HepG2 (cell line): ENCODE data around the gene ZNF90. TPM values are rescaled to one million over a fixed set of nuclear protein-coding genes. Genes with fewer than 3 reads are reported as not detected.

Experiments
- DDIT3 ChIP-seq: sonication (generic); formaldehyde crosslinking; IDR thresholded peaks from 2 replicates; pipeline ENCODE4 v1.4.0; 2020; ENCODE audit warnings: mild to moderate bottlenecking, missing genetic modification reagents
- ETV6 ChIP-seq: sonication (generic); formaldehyde crosslinking; conservative IDR thresholded peaks from 2 replicates; pipeline ENCODE4 v1.4.0; 2020; ENCODE audit warnings: missing genetic modification reagents
- FOXJ3 ChIP-seq: sonication (generic); formaldehyde crosslinking; IDR thresholded peaks from 2 replicates; pipeline ENCODE4 v1.4.0; 2020; ENCODE audit warnings: missing genetic modification reagents, mild to moderate bottlenecking, borderline replicate concordance
- HIVEP1 ChIP-seq: sonication (generic); formaldehyde crosslinking; IDR thresholded peaks from 2 replicates; pipeline ENCODE4 v1.4.0; 2020; ENCODE audit warnings: mild to moderate bottlenecking, missing genetic modification reagents
- HNRNPUL1 ChIP-seq: fragments of 200-400 bp; formaldehyde crosslinking; IDR thresholded peaks from 2 replicates; pipeline ENCODE4 v1.6.1; 2017; ENCODE audit warnings: low read depth, mild to moderate bottlenecking, low read length, moderate library complexity
- HOXA3 ChIP-seq: sonication (generic); formaldehyde crosslinking; IDR thresholded peaks from 2 replicates; pipeline ENCODE4 v1.5.0; 2020; ENCODE audit warnings: missing genetic modification reagents
- REPIN1 ChIP-seq: sonication (generic); formaldehyde crosslinking; IDR thresholded peaks from 2 replicates; pipeline ENCODE4 v1.8.0; 2022; ENCODE audit warnings: missing genetic modification reagents, low read depth, mild to moderate bottlenecking, borderline replicate concordance
- YY1 ChIP-seq: IDR thresholded peaks from 2 replicates; pipeline ENCODE4 v1.6.1; 2011; ENCODE audit warnings: low read length, low read depth, moderate library complexity, mild to moderate bottlenecking; ENCODE audit not compliant: insufficient read depth, insufficient replicate concordance
- ZNF143 ChIP-seq: sonication (generic); formaldehyde crosslinking; IDR thresholded peaks from 2 replicates; pipeline ENCODE4 v1.4.0; 2020; ENCODE audit warnings: missing genetic modification reagents
- ZNF33B ChIP-seq: sonication (generic); formaldehyde crosslinking; IDR thresholded peaks from 2 replicates; pipeline ENCODE4 v1.5.1; 2020; ENCODE audit warnings: mild to moderate bottlenecking, missing genetic modification reagents
- ZNF598 ChIP-seq: sonication (generic); formaldehyde crosslinking; IDR thresholded peaks from 2 replicates; pipeline ENCODE4 v1.5.1; 2020; ENCODE audit warnings: mild to moderate bottlenecking, missing genetic modification reagents, borderline replicate concordance
- polyA plus RNA-seq, 8 experiments: library from polyadenylated mRNA; depleted of rRNA in 3 of 8; stranded (reverse) in 7 of 8; unstranded in 1 of 8; fragments of >200 nt; fragmentation: Illumina TruSeq in 4 of 8; extraction: Trizol in 4 of 8; gene quantifications; 2 replicates each; pipeline versions ENCODE4 v1.2.1 to v1.2.3, GENCODE V29; 2011 to 2016; ENCODE audit warnings: low read depth in 4 of 8, missing spikeins in 1 of 8, mixed read lengths in 1 of 8; ENCODE audit not compliant: insufficient read depth in 1 of 8
- total RNA-seq, 5 experiments: library from RNA; depleted of rRNA; stranded (reverse); fragments of >200 nt; fragmentation: Illumina TruSeq; extraction: Trizol; gene quantifications; 2 replicates each; pipeline ENCODE4 v1.2.3, GENCODE V29; 2016; ENCODE audit warnings: low read depth in 1 of 5
- TF ChIP-seq, protein P1 (sequence below): IDR thresholded peaks from 2 replicates; pipeline ENCODE4 v1.6.1; 2016; ENCODE audit warnings: missing compliant biosample characterization, missing genetic modification reagents, borderline replicate concordance
- TF ChIP-seq, protein P2 (sequence below): sonication (generic); formaldehyde crosslinking; IDR thresholded peaks from 2 replicates; pipeline ENCODE4 v1.5.1; 2020; ENCODE audit warnings: mild to moderate bottlenecking, moderate library complexity, missing genetic modification reagents
- TF ChIP-seq, protein P3 (sequence below): sonication (generic); formaldehyde crosslinking; IDR thresholded peaks from 2 replicates; pipeline ENCODE4 v1.4.0; 2020; ENCODE audit warnings: missing genetic modification reagents
- TF ChIP-seq, protein P4 (sequence below): sonication (generic); formaldehyde crosslinking; IDR thresholded peaks from 2 replicates; pipeline ENCODE4 v1.5.1; 2020; ENCODE audit warnings: mild to moderate bottlenecking, missing genetic modification reagents, moderate library complexity
- TF ChIP-seq, protein P5 (sequence below): sonication (generic); formaldehyde crosslinking; IDR thresholded peaks from 2 replicates; pipeline ENCODE4 v1.5.0; 2020; ENCODE audit warnings: missing genetic modification reagents

Gene ZNF90
- total and polyA plus RNA-seq, 2 of the 13 experiments (the other 11 are each of a cell fraction or from before 2014, with no cell fraction given): 2.1 to 3.8 TPM

DNA sequence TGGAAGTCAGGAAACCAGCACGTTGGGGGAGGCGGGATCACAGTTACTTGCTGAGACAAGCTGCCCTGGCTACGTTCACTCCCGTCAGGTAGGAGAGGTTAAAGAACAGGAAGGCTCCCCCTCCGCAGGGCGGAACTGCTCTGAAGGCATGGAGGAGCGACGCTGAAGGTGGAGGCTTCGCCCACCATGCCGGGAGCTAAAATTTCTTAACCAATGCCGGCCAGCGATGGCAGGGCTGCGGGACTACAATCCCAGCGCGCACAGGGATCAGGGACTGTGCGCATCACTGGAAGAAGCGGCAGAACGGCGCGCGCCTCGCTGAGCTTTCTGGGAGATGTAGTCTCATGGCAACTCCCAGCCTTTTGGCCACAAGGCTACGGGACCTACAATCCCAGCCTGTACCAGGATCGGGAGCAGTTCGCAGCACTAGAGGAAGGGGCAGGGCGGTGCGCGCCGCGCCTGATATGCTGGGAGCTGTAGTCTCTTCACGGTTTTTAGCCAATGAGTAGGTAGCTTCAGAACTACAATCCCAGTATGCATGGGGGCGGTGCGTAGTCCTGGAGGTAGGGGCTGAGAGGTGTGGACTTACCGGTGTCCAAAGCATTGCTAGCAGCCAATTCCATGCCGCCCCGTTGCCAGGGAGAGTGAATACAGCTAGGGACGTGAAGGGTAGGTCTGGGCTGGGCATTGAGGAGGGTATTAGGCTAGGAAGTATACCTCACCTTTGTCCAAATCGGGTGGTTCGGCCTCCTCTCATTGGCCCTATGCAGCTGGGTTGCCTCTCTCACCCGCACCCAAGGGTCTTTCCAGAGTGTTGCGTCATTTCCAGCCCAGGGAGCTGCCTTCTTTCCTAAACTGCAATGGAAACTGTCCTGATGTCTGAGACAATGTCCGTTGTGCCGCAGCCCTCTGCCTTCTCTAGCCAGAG lies 25.7 kb upstream of the ZNF90 start (continued):
- no peak for TF ChIP-seq HIVEP1 (CRISPR knock-in tag)
- TF ChIP-seq, protein P1, sequence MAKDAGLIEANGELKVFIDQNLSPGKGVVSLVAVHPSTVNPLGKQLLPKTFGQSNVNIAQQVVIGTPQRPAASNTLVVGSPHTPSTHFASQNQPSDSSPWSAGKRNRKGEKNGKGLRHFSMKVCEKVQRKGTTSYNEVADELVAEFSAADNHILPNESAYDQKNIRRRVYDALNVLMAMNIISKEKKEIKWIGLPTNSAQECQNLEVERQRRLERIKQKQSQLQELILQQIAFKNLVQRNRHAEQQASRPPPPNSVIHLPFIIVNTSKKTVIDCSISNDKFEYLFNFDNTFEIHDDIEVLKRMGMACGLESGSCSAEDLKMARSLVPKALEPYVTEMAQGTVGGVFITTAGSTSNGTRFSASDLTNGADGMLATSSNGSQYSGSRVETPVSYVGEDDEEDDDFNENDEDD (CRISPR knock-in tag): peak; percentile 14; the same call in 1 of the 2 replicates
- 0 out of 2 replicates have a peak, but pooled peaks have one; percentile 7 for TF ChIP-seq REPIN1 (CRISPR knock-in tag)
- no peak for TF ChIP-seq ZNF598 (CRISPR knock-in tag)
- TF ChIP-seq, protein P2, sequence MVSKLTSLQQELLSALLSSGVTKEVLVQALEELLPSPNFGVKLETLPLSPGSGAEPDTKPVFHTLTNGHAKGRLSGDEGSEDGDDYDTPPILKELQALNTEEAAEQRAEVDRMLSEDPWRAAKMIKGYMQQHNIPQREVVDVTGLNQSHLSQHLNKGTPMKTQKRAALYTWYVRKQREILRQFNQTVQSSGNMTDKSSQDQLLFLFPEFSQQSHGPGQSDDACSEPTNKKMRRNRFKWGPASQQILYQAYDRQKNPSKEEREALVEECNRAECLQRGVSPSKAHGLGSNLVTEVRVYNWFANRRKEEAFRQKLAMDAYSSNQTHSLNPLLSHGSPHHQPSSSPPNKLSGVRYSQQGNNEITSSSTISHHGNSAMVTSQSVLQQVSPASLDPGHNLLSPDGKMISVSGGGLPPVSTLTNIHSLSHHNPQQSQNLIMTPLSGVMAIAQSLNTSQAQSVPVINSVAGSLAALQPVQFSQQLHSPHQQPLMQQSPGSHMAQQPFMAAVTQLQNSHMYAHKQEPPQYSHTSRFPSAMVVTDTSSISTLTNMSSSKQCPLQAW (CRISPR knock-in tag): peak; percentile 17; the same call in 1 of the 2 replicates
- no peak for TF ChIP-seq HNRNPUL1
- TF ChIP-seq, protein P3, sequence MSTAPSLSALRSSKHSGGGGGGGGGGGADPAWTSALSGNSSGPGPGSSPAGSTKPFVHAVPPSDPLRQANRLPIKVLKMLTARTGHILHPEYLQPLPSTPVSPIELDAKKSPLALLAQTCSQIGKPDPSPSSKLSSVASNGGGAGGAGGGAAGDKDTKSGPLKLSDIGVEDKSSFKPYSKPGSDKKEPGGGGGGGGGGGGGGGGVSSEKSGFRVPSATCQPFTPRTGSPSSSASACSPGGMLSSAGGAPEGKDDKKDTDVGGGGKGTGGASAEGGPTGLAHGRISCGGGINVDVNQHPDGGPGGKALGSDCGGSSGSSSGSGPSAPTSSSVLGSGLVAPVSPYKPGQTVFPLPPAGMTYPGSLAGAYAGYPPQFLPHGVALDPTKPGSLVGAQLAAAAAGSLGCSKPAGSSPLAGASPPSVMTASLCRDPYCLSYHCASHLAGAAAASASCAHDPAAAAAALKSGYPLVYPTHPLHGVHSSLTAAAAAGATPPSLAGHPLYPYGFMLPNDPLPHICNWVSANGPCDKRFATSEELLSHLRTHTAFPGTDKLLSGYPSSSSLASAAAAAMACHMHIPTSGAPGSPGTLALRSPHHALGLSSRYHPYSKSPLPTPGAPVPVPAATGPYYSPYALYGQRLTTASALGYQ: no peak
- no peak for TF ChIP-seq FOXJ3
- peak; percentile 94 for TF ChIP-seq ZNF143
- TF ChIP-seq, protein P4, sequence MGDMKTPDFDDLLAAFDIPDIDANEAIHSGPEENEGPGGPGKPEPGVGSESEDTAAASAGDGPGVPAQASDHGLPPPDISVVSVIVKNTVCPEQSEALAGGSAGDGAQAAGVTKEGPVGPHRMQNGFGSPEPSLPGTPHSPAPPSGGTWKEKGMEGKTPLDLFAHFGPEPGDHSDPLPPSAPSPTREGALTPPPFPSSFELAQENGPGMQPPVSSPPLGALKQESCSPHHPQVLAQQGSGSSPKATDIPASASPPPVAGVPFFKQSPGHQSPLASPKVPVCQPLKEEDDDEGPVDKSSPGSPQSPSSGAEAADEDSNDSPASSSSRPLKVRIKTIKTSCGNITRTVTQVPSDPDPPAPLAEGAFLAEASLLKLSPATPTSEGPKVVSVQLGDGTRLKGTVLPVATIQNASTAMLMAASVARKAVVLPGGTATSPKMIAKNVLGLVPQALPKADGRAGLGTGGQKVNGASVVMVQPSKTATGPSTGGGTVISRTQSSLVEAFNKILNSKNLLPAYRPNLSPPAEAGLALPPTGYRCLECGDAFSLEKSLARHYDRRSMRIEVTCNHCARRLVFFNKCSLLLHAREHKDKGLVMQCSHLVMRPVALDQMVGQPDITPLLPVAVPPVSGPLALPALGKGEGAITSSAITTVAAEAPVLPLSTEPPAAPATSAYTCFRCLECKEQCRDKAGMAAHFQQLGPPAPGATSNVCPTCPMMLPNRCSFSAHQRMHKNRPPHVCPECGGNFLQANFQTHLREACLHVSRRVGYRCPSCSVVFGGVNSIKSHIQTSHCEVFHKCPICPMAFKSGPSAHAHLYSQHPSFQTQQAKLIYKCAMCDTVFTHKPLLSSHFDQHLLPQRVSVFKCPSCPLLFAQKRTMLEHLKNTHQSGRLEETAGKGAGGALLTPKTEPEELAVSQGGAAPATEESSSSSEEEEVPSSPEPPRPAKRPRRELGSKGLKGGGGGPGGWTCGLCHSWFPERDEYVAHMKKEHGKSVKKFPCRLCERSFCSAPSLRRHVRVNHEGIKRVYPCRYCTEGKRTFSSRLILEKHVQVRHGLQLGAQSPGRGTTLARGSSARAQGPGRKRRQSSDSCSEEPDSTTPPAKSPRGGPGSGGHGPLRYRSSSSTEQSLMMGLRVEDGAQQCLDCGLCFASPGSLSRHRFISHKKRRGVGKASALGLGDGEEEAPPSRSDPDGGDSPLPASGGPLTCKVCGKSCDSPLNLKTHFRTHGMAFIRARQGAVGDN: peak; percentile 59
- TF ChIP-seq HOXA3 (CRISPR knock-in tag): peak; percentile 31; the same call in 1 of the 2 replicates
- no peak for TF ChIP-seq ZNF33B
- peak; percentile 50 for TF ChIP-seq YY1
- TF ChIP-seq, protein P5, sequence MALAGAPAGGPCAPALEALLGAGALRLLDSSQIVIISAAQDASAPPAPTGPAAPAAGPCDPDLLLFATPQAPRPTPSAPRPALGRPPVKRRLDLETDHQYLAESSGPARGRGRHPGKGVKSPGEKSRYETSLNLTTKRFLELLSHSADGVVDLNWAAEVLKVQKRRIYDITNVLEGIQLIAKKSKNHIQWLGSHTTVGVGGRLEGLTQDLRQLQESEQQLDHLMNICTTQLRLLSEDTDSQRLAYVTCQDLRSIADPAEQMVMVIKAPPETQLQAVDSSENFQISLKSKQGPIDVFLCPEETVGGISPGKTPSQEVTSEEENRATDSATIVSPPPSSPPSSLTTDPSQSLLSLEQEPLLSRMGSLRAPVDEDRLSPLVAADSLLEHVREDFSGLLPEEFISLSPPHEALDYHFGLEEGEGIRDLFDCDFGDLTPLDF (CRISPR knock-in tag): no peak
- TF ChIP-seq DDIT3 (CRISPR knock-in tag): no peak
- TF ChIP-seq ETV6 (CRISPR knock-in tag): no peak
